ENCODE measurements around the gene SDHAF1. TPM values are rescaled to one million over a fixed set of nuclear protein-coding genes. Genes with fewer than 3 reads are reported as not detected.

The SDHAF1 gene, protein sequence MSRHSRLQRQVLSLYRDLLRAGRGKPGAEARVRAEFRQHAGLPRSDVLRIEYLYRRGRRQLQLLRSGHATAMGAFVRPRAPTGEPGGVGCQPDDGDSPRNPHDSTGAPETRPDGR
- 27.0 and 50.8 TPM in 2 replicates for total RNA-seq

DNA sequence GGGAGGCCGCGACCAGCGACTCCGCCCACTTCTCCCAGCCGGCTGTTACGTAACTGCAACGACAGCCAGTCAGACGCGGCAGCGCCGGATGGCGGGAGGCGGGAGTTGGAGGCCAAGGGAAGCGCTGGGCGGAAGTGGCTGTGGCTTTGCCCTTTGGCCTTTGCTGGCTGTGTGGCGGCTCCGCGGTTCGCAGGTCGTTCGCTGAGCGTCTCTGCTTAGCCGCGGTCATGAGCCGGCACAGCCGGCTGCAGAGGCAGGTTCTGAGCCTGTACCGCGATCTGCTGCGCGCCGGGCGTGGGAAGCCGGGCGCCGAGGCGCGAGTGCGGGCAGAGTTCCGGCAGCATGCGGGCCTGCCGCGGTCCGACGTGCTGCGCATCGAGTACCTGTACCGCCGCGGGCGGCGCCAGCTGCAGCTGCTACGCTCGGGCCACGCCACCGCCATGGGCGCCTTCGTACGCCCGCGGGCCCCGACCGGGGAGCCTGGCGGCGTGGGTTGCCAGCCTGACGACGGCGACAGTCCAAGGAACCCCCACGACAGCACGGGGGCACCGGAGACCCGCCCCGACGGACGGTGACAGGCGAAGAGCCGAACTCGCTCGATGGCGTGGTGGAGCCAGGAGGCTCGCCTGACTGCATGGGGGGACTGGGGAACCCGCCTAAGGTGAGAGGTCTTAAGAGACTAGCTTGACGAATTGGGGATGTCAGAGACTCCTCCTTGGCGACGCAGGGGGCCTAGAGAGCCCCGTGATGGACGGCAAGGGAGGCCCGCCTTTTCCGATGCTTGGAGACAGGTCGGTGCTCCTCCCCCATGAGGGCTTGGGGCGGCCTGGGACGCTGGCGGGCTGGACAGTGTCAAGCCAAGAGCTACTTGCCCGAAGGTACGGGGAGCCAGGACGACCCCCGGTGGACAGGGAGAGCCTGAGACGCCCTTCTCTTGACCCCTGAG lies at the start of gene SDHAF1:
Gene SDHAF1 (plus strand): TSS at position 141 of the 946 bp plus-strand sequence. CDS start 87 bp downstream, at position 228.

DNA sequence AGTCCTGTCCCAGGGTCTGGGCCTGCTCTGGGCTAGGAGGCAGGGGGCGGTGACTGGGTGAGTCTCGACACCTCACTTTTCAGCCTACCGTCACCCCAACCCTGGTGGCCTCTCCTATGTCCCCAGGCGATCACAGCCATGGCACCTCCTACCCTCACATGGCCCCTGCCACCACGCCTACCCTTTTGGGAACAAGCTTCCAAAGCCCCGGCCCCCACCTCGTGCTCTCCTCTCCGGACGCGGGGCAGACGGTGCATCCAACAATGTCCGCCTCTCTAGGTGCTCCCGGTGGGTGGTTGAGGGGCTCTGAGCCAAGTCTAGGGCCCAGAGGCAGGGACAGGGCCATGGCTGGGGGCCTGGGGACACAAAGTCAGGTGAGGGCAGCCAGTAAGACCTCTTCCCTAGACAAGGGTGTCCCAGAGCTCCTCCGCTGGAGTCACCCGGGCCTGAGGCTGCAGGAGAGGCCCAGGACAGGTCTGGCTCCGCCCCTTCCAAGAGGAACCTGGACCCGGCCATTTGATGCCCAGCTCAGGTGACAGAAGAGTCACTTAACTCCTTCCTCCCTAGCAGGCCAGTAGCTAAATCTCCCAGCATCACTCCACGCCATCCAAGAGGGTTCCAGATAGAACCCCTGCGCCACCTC lies 13.5 kb downstream of the SDHAF1 start, which contains the start of gene SYNE4:
Gene SYNE4 (minus strand): TSS at position 478 of the 643 bp plus-strand sequence. CDS start 132 bp downstream, at position 346.

DNA sequence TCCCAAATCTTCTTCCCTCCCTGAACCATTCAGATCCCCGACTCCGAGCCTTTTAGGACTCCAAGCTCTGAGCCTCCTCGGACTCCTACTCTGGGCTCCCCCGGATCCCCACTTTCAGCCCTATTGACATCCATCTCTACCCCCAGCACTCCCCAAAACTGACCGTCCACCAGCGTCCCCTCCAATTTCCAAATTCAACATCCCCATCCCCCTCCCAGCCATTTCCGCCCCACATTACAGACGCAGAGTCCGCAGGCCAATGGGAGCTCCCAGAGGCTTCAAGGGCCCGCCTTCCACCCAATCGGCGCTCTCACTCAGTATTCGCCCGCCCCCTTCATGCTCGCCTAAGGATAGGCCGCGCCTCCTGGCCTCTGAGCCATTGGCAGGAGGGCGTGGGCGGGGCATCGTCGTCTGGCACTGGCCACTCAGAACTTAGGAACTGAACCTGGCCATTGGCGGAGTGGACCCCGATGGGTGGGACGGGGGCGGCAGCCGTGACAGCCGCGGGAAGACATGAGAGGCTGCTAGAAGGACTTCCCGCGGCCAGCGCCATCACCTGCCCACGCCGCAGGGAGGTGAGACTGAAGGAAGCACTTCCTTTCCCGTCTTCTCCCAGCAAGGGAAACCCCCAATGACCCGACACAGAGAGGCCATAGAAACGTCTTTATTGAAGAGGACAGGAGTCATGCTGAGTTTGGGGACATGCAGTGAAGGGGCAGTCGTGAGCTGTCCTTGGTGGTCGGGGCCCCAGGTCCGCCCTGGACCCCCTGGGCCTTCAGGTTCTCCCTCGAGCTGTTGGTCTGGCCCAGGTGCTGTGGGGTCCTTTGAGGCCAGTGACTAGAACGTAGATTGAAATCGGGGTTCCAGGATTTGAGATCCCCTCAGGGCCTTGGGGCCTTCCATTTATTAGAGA lies 19.3 kb downstream of the SDHAF1 start, which contains the start of gene ALKBH6:
Gene ALKBH6 (minus strand): TSS at position 202 of the 913 bp plus-strand sequence. CDS start 816 bp downstream, outside the sequence.

DNA sequence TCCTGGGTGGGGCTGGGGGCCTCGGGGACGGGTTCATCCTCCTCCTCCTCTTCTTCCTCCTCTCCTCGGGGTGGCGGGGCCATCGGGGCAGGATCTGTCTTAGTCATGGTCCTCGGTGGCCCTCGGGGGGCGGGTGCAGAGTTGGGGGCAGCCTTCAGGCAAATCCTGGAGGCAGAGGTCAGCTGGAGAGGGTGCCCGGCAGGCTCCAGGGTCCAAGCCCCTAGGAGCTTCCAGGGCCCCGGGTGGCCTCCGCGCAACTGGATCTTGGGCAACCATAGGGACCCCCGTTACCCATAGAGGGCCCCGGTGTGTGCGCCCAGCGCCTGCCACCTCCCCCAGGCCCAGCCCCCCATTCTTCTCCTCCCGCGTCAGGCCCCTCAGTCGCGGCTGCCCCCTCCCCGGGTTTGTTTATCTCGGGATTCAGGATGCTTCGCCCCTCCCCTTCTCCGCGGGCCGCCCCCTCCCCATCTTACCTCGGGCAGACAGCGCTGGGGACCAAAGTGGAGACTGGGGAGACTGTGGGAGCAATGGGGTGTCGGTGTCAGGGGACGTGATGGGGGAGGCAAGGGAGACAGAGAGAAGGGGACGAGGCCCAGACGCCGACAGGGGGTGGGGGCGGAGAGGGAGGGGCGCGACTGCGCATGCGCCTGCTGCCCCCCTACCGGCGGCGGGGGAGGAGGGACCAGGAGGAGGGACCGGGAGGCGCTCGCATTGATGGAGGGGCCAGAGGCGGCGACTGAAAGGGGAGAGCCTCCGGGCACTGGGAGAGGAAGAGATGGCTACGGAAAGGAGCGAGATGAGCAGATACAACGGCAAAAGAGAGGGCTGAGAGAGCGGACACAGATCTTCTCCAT lies 37.5 kb downstream of the SDHAF1 start, which contains the start of gene CLIP3:
Gene CLIP3 (minus strand): TSS at position 623 of the 854 bp plus-strand sequence. CDS start 516 bp downstream, at position 107.

Other genes with a start within 250 kb of the SDHAF1 start
- 10.5 and 12.1 TPM in 2 replicates for gene U2AF1L4, start 249.8 kb upstream of the SDHAF1 start, total RNA-seq
- gene PSENEN, start 249.5 kb upstream of the SDHAF1 start, total RNA-seq: 28.4 and 34.8 TPM in 2 replicates
- gene LIN37, start 246.6 kb upstream of the SDHAF1 start, total RNA-seq: 7.6 and 49.7 TPM in 2 replicates
- 0.15 TPM in 1 of 2 replicates, not detected in the other for gene HSPB6, start 238.2 kb upstream of the SDHAF1 start, total RNA-seq
- 8.4 and 11.7 TPM in 2 replicates for gene PROSER3, start 237.0 kb upstream of the SDHAF1 start, total RNA-seq
- gene ARHGAP33, start 219.6 kb upstream of the SDHAF1 start, total RNA-seq: 0.94 and 3.1 TPM in 2 replicates
- gene PRODH2, start 182.3 kb upstream of the SDHAF1 start, total RNA-seq: not detected in 2 replicates
- gene NPHS1, start 142.7 kb upstream of the SDHAF1 start, total RNA-seq: not detected in 2 replicates
- gene KIRREL2, start 138.3 kb upstream of the SDHAF1 start, total RNA-seq: 0.08 and 0.23 TPM in 2 replicates
- 0.42 and 2.0 TPM in 2 replicates for gene APLP1, start 126.6 kb upstream of the SDHAF1 start, total RNA-seq
- 2.3 and 4.2 TPM in 2 replicates for gene NFKBID, start 94.6 kb upstream of the SDHAF1 start, total RNA-seq
- gene HCST, start 92.7 kb upstream of the SDHAF1 start, total RNA-seq: not detected in 2 replicates
- gene TYROBP, start 86.9 kb upstream of the SDHAF1 start, total RNA-seq: not detected in 2 replicates
- gene LRFN3, start 58.8 kb upstream of the SDHAF1 start, total RNA-seq: 9.1 and 12.7 TPM in 2 replicates
- 0.23 and 1.4 TPM in 2 replicates for gene SYNE4, start 13.6 kb downstream of the SDHAF1 start, total RNA-seq
- 37.2 and 49.3 TPM in 2 replicates for gene ALKBH6, start 19.0 kb downstream of the SDHAF1 start, total RNA-seq
- 0.49 and 1.0 TPM in 2 replicates for gene CLIP3, start 37.7 kb downstream of the SDHAF1 start, total RNA-seq
- 2.6 and 8.1 TPM in 2 replicates for gene THAP8, start 59.1 kb downstream of the SDHAF1 start, total RNA-seq
- 2.7 and 9.9 TPM in 2 replicates for gene WDR62, start 59.7 kb downstream of the SDHAF1 start, total RNA-seq
- not detected in 2 replicates for gene OVOL3, start 116.0 kb downstream of the SDHAF1 start, total RNA-seq
- 67.1 and 75.7 TPM in 2 replicates for gene POLR2I, start 119.7 kb downstream of the SDHAF1 start, total RNA-seq
- gene TBCB, start 120.3 kb downstream of the SDHAF1 start, total RNA-seq: 238 and 277 TPM in 2 replicates
- 290 and 371 TPM in 2 replicates for gene CAPNS1, start 144.9 kb downstream of the SDHAF1 start, total RNA-seq
- gene COX7A1, start 157.3 kb downstream of the SDHAF1 start, total RNA-seq: not detected in 2 replicates
- gene ZNF565, start 219.5 kb downstream of the SDHAF1 start, total RNA-seq: 1.3 and 2.2 TPM in 2 replicates
- gene ZNF146, start 219.9 kb downstream of the SDHAF1 start, total RNA-seq: 61.8 and 62.9 TPM in 2 replicates